GM18499 (cell line): ENCODE data around the gene PITPNM3.

Source experiments
- ATAC-seq: cut with Tn5 transposase; IDR thresholded peaks from one replicate; pipeline ENCODE4 v1.9.1; 2021; ENCODE audit warnings: moderate number of reproducible peaks; ENCODE audit not compliant: insufficient read depth, unreplicated experiment

Gene PITPNM3

DNA sequence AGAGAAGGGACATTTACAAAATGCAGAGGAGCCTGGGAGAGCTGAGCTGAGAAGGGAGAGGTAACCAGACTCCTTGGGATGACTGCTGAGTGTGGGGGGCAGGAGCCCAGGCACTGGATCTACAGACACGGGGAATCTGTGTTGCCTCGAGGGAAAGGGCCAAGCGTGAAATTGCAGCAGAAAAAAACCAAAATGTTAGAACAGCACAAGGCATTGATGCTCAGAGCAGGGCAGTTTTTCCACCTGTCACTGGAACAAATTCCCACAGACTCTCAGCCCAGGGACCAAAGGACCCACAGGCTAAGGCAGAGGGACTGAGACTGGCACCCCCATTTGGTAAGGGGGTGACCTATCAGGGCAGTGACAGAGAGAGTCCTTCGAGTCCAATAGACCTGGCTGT is 2.0 kb downstream of the PITPNM3 start:
- no peak for ATAC-seq

DNA sequence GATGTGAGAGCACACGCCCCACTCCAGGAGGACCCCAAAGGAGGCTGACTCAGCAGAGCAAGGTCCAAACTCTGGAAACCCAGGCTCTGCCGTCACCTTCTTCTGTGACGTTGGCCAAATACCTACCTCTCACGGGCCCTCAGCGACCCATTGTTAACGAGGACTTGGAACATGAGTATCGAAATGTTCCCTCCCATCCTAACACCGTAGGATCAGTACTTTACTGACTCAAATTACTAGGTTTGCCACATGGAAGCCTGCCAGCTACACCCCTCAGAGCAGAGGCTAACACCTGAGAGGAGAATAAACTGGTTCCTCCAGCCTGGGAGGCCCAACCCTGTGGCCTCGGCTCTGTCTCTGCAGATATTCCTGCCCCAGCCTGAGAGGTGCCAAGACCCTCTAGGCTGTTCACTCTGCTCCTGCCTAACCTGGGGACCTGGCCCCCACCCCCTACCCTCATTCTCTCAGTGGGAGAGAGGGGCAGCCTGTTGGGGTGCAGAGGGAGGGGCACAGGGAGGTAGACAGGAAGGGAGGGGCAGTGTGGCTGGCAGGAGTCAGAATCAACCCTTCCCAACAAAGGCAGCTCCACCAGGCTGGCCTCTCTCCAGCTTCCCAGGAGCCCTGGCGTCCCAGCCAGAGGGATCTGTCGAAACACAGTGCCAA is 4.4 kb downstream of the PITPNM3 start:
- no peak for ATAC-seq

DNA sequence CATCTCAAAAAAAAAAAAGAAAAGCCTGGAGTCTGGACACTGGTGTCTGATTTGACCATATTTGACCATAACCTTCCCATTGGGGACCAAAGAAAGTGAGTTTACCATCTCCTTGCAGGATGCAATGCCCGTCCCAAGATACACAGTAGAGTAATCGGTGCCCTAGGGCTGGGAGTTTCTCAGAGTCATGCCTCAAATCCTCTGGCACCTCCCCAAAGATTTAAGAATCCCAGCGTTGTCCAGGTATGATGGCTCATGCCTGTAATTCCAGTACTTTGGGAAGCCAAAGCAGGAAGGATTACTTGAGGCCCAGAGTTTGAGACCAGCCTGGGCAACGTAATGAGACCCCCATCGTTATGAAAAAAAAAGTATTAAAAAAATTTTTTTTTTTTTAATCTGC is 5.0 kb downstream of the PITPNM3 start:
- ATAC-seq, result no peak

DNA sequence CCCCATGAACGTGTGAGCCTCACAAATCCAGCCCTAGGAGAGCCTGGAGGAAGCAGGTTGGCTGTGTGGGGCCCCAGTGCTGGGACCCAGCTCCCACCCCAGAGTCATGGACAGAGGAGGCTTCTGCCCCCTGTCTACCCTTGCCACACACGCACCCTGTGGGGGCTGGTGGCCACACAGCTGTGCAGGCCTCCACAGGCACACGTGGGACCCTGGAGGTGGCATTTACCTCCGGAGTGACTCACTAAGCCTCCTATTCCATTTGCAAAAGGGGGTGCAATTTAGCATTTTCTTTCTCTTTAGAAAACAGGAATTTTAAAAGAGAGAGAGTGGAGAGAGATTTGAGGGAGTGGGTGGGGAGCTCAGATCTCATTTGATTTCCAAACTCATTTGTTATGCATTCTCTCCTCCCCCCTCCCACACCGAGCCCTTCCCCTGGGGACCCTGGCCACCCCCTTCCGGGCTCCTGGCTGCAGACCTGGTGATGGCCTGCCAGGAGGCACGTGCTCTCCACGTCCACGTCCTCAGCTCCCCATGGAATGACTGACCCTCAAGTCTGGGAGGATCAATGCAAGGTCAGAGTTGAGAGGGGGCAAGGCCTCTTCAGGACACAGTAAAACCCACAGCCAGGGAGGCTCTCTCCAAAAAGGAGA is 6.8 kb downstream of the PITPNM3 start:
- ATAC-seq, result no peak

DNA sequence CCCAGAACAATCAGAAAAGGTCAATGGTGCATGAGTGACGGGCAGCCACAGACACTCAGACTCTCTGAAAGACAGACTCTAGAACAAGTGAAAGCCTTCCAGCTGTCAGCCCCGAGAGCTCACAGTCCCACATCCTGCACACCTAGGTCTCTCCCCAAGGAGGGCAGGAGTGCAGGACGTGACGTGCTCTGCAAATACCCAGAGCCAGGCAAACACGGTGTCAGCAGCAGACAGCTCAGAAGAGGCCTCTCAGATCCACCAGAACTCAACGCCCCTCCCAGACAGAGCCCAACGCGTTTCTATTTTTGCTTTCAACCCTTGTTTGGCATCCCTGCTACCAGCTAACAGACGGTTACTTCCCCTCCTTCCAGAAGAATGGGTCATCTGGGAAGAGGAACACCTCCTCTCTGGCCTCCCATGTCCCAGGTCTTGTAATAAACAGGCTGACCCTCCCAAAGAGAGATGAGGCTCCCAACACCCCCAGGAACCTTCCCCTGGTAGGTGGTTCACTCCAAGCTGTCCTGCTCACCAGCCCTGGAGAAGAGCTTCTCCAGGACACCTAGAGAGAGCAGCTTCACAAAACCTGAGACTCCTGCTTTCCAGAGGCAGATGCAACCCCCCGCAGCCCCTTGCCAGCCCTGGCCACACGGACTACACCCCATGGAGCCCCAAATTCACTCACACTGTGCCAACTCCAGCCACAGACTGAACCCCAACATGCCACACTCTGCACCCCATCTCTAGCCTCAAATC is 7.6 kb downstream of the PITPNM3 start:
- no peak for ATAC-seq

DNA sequence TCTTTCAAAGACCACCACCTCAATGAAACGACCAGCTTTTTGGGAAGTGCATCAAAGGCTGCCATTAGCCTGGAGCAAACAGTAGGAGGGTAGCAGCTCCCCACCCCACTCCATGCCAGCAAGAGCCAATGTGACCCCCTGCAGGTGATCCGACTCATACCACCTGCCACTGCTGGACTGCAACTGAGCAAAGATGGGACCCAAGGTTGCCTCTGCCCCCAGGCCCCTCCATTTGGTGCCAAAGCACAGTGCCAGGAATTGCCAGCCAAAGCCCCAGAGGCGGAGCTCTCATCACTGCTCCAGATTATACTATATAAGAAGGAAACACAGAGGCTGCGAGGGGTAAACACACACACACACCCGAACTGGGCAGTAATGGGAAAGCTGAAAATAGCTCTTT is 8.3 kb downstream of the PITPNM3 start:
- no peak for ATAC-seq

DNA sequence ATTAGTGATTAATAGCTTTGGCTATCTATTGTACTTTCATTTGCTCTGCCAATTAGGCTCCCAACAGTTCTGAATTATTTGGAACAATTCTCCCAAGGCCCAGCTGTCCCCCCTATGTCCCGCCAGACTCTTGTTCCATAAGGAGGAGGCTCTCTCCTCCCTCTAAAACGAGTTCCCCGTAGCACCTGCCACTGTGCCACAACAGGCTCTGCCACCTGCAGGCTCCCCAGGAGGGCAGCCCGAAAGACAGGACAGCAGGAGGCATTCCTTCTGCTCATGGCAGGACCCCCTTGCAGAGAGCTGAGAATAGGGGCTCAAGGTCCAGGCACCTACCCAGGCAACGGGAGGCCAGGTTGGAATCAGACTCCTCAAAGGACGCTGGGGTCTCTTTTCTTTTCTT is 9.0 kb downstream of the PITPNM3 start:
- no peak for ATAC-seq

DNA sequence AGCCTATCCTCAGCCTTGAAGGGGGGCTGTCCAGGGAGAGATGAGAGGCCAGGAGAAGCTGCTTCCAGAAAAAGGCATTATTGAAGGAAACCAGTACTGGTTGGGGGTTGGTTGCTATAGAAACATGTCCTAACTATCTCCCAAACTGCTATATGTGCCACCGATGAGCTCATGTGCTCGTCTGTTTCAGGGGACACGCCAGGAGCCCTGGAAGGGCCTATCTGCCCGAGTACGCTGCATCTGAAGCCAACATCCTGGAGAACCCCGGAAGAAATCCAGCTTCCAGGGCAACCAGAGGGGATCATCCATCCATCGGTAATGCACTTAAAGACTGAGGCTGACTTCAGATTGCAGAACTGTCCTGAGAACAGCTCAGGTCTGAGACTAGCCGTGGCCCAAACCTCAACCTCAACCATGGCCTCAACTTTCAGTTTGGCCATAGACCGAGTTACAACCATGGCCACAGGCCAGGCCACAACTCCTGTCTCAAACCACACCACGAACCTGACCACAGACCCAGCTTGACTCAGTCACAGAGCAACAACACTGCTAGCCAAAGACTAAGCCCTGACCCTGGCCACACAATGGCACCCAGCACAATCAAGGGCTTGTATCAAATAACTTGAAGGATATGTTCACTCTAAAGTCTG is 10.2 kb downstream of the PITPNM3 start:
- ATAC-seq, result no peak

DNA sequence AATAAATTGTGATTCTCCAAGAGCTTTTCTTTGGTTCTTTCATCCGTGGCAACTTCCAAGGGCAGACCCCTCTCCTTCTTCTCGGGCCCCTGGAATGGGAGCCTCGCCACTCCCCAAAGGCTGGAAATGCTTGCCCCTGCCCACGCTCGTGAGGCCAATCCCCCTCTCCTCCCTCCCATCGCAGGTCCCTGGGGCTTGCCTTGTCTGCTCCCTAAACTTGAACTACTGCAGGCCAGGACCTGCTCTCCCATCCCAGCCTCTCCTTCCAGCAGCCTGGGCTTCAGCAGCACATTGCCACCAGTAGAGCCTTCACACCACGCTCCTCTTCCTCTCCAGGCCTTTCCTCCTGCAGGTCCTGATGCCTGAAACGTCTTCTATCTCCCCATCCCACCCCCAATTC is 11.1 kb downstream of the PITPNM3 start:
- no peak for ATAC-seq

DNA sequence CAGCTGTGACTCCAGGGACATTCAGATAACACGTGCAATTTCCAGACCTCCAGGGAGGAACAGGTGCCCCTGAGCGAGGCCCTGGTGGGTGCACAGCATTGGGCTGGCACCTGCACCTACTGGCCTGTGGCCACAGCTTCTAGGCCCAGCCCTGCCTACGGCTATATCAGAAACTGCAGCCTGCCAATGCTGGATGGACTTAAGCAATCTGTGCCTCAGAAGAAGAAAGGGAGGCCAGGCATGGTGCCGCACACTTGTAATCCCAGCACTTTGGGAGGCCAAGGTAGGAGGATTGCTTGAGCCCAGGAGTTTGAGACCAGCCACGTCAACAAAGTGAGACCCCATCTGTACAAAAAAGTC is 12.4 kb downstream of the PITPNM3 start:
- no peak for ATAC-seq

DNA sequence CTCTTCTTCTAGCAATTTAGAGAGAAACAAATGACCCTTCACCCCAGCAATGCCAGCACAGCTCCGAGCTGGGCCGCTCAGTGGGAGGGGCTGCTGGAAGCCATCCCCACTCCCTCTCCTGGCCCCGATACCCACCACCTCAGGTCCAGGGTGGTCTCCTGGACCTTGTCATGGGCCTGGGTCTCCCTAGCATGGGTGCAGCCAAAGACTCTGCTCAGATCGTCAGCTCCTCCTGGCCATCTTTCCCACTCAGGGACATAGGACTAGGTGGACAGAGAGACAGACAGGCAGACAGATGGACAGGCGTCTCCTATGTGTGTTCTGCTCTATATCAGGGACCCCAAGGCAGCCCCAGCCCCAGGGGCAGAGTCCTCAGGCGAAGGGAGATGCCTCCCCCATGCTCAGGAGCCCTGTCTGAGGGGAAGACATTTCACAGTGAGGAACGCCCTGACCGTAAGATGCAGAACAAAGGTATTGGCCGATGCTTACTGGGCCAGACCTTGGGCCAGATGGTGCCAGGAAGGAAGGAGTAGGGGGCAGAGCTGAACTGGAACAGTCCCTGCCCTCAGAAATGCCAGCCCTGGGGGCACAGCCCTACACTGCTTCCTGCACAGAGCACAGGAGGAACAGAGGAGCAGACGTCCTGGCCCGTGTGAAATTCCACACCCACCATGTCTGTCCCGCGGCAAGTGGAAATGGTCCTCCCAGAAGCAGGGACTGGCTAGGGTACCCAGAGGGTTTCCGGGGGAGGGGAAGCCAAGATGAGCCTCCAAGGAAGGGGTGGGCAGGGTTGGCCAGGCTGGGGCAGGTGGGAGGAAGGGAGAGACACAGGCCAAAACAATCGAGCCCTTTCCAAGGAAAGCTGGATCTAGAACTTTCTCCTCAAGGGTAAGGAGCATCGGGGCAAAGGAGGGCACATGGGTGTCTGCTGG is 13.0 kb downstream of the PITPNM3 start:
- no peak for ATAC-seq

DNA sequence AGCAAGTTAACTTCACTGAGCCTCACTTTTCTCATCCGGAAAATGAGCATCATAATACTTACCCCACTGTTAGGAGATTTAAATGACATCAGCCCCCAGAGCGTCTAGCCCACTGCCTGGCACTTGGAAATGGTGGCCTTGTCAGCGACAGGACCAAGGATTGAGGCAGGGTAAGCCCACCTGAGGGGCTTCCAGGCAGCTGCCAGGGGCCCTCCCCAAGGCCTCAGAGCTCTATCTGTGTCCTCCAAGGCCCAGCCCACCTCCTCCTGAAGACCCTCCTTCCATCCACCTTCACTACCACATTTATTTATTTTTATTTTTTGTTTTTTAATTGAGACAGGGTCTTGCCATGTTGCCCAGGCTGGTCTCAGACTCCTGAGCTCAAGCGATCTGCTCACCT is 13.8 kb downstream of the PITPNM3 start:
- ATAC-seq, result no peak

DNA sequence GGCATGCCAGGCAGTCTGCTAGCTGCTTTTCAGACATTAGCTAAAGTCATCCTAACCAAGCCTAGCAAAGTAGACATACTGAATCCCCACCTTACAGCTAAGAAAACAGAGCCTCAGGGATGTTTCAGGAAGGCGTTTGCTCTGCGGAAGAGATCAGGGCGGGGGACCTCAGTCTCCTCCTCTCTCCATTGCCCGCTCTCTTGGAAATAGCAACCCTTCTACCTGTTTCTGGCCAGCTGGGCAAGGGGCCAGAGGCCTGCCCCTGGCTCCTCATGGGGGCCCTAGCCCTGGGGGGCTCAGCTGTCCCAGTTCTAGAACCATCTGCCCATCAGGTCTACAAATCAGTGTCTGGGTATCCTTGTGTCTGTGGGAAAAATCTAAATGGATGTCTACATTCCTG is 14.5 kb downstream of the PITPNM3 start:
- ATAC-seq, result no peak

DNA sequence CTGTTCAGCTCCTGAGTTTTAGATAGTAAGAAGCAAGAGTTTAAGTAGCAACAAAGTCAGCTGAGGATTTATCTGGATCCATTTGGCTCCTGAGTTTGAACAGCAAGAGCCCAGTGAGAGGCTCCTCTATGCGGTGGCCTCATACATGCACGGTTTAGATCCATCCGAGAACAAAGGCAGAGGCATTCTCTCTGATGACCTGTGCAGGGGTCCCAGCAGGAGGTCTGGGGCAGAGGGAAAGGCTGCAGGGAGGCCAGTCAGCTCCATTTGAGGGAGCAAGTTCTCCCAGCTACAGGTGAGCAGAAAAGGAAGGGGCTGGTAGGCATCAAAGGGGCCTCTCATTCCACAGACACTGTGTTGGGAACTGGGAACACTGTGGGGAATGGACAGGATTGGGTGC is 16.5 kb downstream of the PITPNM3 start:
- no peak for ATAC-seq

DNA sequence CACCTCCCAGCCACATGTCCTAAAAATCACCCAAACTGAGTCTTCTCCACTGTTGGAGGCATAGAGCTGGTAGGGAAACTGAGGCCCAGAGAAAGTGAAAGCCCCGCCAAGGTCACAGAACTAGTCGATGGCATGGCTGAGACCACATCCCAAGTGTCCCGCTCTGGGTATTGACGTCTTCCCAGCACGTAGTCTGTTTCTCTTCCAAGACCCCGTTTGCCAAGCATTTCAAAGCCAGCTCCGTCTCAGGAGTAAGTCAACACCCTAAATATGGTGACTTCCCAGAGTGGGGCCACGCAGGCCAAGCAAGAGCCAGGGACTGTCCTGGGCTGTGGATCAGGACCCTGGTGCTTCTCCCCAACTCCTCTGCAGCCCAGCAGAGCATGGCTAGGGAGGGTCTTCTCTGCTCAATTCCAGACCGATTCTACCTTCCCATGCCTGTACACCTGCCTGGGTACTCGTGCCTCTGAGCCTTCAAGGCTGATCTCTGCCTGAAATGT is 19.7 kb downstream of the PITPNM3 start:
- no peak for ATAC-seq

DNA sequence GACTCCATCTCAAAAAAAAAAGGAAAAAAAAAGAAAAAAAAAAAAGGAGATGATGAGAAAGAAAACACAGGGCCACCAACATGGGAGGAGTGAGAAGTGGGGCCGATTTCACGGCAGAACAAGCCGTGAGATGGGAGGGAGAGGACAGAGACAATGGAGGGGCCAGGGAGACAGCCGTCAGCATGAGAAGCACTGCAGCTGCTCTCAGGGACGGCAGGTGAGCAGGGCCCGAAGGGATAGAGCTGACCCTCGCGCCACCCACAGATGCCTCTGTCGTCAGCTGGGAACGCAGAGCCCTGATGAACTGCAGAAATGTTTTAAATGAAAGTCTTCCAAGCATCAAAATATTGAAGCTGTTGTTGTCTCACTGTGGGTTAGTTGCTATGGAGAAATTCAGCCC is 20.3 kb downstream of the PITPNM3 start:
- no peak for ATAC-seq

DNA sequence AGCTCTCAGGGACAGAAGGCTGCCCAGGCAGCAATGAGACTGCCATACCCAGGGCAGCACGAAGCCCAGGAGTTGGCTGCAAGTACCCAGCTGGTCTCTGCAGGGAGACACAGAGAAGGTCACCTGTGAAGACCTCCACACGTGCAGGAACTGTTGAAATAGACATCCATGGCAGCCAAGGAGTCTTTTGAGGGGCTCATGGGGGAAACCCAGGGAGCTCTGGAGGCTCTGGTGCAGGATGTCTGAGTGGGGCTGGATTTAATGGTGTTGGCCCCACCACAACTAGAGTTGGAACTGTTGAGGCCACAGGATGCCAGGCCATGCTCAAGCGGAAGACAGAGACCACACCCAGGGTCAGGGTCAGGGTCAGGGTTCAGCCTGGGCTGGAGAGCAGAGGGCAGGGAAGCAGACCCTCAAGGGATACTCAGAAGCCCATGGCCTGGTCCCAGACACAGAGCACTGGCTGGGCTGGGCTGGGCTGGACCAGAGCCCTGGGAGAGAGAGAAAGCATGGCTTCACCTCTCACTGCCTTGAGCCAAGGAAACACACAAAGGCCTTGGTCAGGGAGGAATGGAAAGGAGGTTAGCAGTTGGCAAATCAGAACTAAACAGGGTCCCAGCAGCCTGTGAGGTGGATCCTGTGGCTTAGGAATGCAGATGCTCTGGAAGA is 21.4 kb downstream of the PITPNM3 start:
- ATAC-seq, result no peak

DNA sequence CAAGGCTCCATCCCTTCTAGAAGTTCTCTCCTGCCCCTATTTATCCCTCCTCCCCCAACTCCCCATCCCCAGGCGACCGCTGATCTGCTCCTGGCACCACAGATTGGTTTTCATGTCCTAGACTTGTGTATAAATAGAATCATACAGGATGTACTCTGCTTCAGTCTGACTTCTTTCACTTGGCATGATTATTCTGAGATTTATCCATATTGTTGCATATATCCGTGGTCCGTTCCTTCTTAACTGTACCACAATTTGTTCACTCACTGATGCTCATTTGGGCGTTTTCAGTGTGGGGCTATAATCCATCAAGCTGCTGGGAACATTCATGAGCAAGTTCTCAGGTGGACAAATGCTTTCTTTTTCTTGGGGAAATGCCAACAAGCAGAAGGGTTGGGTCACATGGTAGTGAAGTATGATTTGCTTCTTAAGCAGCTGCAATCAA is 23.9 kb downstream of the PITPNM3 start:
- no peak for ATAC-seq

DNA sequence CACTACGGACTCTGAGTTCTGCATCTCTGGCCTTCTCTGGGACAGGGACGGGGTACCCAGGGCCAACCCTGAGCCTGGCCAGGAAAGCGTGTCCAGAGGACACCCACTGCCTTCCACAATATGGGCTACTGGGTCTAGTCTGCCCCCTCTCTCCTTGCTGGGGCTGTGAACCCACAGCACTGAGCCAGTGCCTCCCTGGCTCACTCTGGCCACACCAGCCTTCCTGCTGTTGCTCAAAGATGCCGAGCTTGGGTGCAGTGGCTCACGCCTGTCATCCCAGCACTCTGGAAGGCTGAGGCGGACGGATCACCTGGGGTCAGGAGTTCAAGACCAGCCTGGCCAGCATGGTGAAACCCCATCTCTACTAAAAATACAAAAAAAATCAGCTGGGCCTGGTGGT is 24.8 kb downstream of the PITPNM3 start:
- no peak for ATAC-seq
